Common myeloid progenitor, CD34-positive (primary cell): ENCODE measurements around the gene CLIP1.
A peak's percentile ranks its signal among the peaks of the same experiment; 100 is the strongest.

Source experiments
- CTCF ChIA-PET: fragments of 350-600 bp; sonication (Branson Sonifier 250); formaldehyde crosslinking; loops from one replicate; lab custom pipeline; 2021; ENCODE audit warnings: antibody characterized with exemption; lab: Charles Lee
- POLR2A ChIA-PET: fragments of 350-600 bp; sonication (Branson Sonifier 250); formaldehyde crosslinking; loops from one replicate; lab custom pipeline; 2021; ENCODE audit warnings: antibody characterized with exemption; lab: Charles Lee
- DNase-seq, 3 donors: peaks; one replicate each; pipeline versions ENCODE4 v3.0.0 to v3.0.0-alpha.2; 2013
- H3K27ac ChIP-seq, 2 experiments: 1 replicate in 1 of 2; 2 replicates in 1 of 2; pipeline ENCODE4 v1.7.0; 2013; ENCODE audit warnings: inconsistent platforms in 2 of 2, low read length in 2 of 2, mild to moderate bottlenecking in 2 of 2, low read depth in 1 of 2, moderate library complexity in 1 of 2; ENCODE audit not compliant: severe bottlenecking in 2 of 2, insufficient read depth in 1 of 2, poor library complexity in 1 of 2
- H3K27me3 ChIP-seq, 5 experiments: replicated peaks in 2 of 5; 1 replicate in 3 of 5; 2 replicates in 2 of 5; pipeline versions ENCODE4 v1.6.1 to v1.7.0; 2013; ENCODE audit warnings: low read length in 4 of 5, mild to moderate bottlenecking in 2 of 5, moderate library complexity in 2 of 5, inconsistent platforms in 1 of 5; ENCODE audit not compliant: insufficient read depth in 5 of 5, control insufficient read depth in 4 of 5
- H3K36me3 ChIP-seq, 4 experiments: 1 replicate in 2 of 4; 2 replicates in 2 of 4; pipeline versions ENCODE4 v1.6.1 to v1.7.0; 2013; ENCODE audit warnings: low read length in 3 of 4, control low read depth in 1 of 4, mild to moderate bottlenecking in 1 of 4; ENCODE audit not compliant: control insufficient read depth in 4 of 4, insufficient read depth in 4 of 4
- H3K4me1 ChIP-seq, 4 experiments: 1 replicate in 3 of 4; 2 replicates in 1 of 4; pipeline versions ENCODE4 v1.6.1 to v1.7.1; 2013; ENCODE audit warnings: low read length in 3 of 4, mild to moderate bottlenecking in 3 of 4, control low read depth in 1 of 4, inconsistent platforms in 1 of 4, moderate library complexity in 1 of 4; ENCODE audit not compliant: control insufficient read depth in 4 of 4, insufficient read depth in 4 of 4; ENCODE audit errors: control extremely low read depth in 1 of 4
- H3K4me3 ChIP-seq, 7 experiments: 1 replicate in 4 of 7; 2 replicates in 3 of 7; pipeline versions ENCODE4 v1.5.1 to v1.7.0; 2013; ENCODE audit warnings: mild to moderate bottlenecking in 7 of 7, low read length in 6 of 7, moderate library complexity in 6 of 7, inconsistent platforms in 2 of 7, low read depth in 2 of 7, control low read depth in 1 of 7; ENCODE audit not compliant: insufficient read depth in 4 of 7, control insufficient read depth in 1 of 7; ENCODE audit errors: extremely low read depth in 1 of 7
- H3K9me3 ChIP-seq, 5 experiments: 1 replicate in 4 of 5; 2 replicates in 1 of 5; pipeline versions ENCODE4 v1.6.1 to v1.7.1; 2013; ENCODE audit warnings: low read length in 4 of 5, mild to moderate bottlenecking in 2 of 5, inconsistent platforms in 1 of 5, low read depth in 1 of 5, moderate library complexity in 1 of 5; ENCODE audit not compliant: control insufficient read depth in 4 of 5, insufficient read depth in 2 of 5; ENCODE audit errors: control extremely low read depth in 1 of 5
- WGBS: methylation state at CpG from one replicate; pipeline ENCODE4 v1.1.5; 2013; ENCODE audit not compliant: insufficient coverage; 5-methylcytosine and 5-hydroxymethylcytosine counted together

CLIP1 gene

GRCh38 chr12:122310626-122311333 is 111.7 kb downstream of the CLIP1 start:
- Histone ChIP-seq H3K9me3 (no peaks in the 10 kb centered on the region), H3K4me1 (no peaks in the 10 kb centered on the region), H3K4me3 (no peak overlapping the region), H3K27ac (no peak overlapping the region), H3K36me3 (peaks cover 0 to 42% (median 20%) of the 10 kb centered on the region in 4 experiments), H3K27me3 (no peaks in the 10 kb centered on the region)
- ChIA-PET POLR2A (no interaction called here), CTCF (no interaction called here)
- DNase-seq: no peak
- no CpG with 5 or more reads among the region's 3 CpGs for WGBS

GRCh38 chr12:122309564-122310121 is 112.8 kb downstream of the CLIP1 start:
- ChIA-PET CTCF (interaction anchor here (1.2 to 1.4 kb wide), 2 partner anchors 14 to 48 kb away, joined by 3 read pairs; no protein-coding TSS in a partner anchor), POLR2A (no interaction called here)
- Histone ChIP-seq H3K4me1 (no peaks in the 10 kb centered on the region), H3K27ac (no peak overlapping the region), H3K4me3 (no peak overlapping the region), H3K9me3 (no peaks in the 10 kb centered on the region), H3K36me3 (peaks cover 4 to 38% (median 20%) of the 10 kb centered on the region in 4 experiments), H3K27me3 (no peaks in the 10 kb centered on the region)
- no peak for DNase-seq
- WGBS: 96% methylated on average over 7 of the region's 8 CpGs

GRCh38 chr12:122308811-122309210 is 113.7 kb downstream of the CLIP1 start:
- no peaks in the 10 kb centered on the region for H3K9me3 ChIP-seq
- peaks cover 7 to 32% (median 20%) of the 10 kb centered on the region in 4 experiments for H3K36me3 ChIP-seq
- no peak overlapping the region for H3K27ac ChIP-seq
- H3K4me3 ChIP-seq: no peak overlapping the region
- H3K27me3 ChIP-seq: no peaks in the 10 kb centered on the region
- POLR2A ChIA-PET: no interaction called here
- no CpG with 5 or more reads among the region's 1 CpG for WGBS
- DNase-seq: no peak
- CTCF ChIA-PET: interaction anchor here (1.2 to 1.4 kb wide), 2 partner anchors 15 to 47 kb away, joined by 3 read pairs; no protein-coding TSS in a partner anchor
- H3K4me1 ChIP-seq: no peaks in the 10 kb centered on the region

GRCh38 chr12:122306407-122306806 is 116.1 kb downstream of the CLIP1 start:
- no peaks in the 10 kb centered on the region for H3K27me3 ChIP-seq
- no peak overlapping the region for H3K27ac ChIP-seq
- POLR2A ChIA-PET: no interaction called here
- H3K4me1 ChIP-seq: peaks cover 0 to 4% (median 1%) of the 10 kb centered on the region in 4 experiments
- no peaks in the 10 kb centered on the region for H3K9me3 ChIP-seq
- H3K4me3 ChIP-seq: no peak overlapping the region
- no peak for DNase-seq
- CTCF ChIA-PET: interaction anchor here (1.5 to 1.8 kb wide), 3 partner anchors 13 to 29 kb away, joined by 6 to 7 read pairs (median 6); no protein-coding TSS in a partner anchor
- H3K36me3 ChIP-seq: peaks cover 7 to 35% (median 21%) of the 10 kb centered on the region in 4 experiments
- WGBS: 100% methylated on average over 3 of the region's 4 CpGs

GRCh38 chr12:122304924-122305323 is 117.5 kb downstream of the CLIP1 start:
- CTCF ChIA-PET: interaction anchor here (0.6 to 0.8 kb wide), 2 partner anchors 115 to 167 kb away, joined by 3 to 4 read pairs; no protein-coding TSS in a partner anchor
- POLR2A ChIA-PET: no interaction called here
- H3K36me3 ChIP-seq: peaks cover 7 to 36% (median 21%) of the 10 kb centered on the region in 4 experiments

GRCh38 chr12:122303068-122303467 is 119.4 kb downstream of the CLIP1 start:
- Histone ChIP-seq H3K27me3 (no peaks in the 10 kb centered on the region), H3K4me3 (no peak overlapping the region), H3K36me3 (peaks cover 5 to 33% (median 19%) of the 10 kb centered on the region in 4 experiments), H3K4me1 (peaks cover 0 to 4% (median 1%) of the 10 kb centered on the region in 4 experiments), H3K27ac (peak overlapping the region in 1 of 2 experiments; percentile 35), H3K9me3 (no peaks in the 10 kb centered on the region)
- WGBS: 88% methylated on average over 3 of the region's 4 CpGs
- DNase-seq: no peak
- POLR2A ChIA-PET: no interaction called here
- CTCF ChIA-PET: interaction anchor here (1.1 kb wide), 1 partner anchor 53 kb away, joined by 4 read pairs; no protein-coding TSS in a partner anchor

More at GRCh38 chr12:122304924-122305323, 117.5 kb downstream of the CLIP1 start:
- no peaks in the 10 kb centered on the region for H3K9me3 ChIP-seq
- H3K4me3 ChIP-seq: no peak overlapping the region
- H3K27ac ChIP-seq: no peak overlapping the region
- no peak for DNase-seq
- WGBS: no CpG with 5 or more reads among the region's 1 CpG
- H3K4me1 ChIP-seq: peaks cover 0 to 4% (median 1%) of the 10 kb centered on the region in 4 experiments
- H3K27me3 ChIP-seq: no peaks in the 10 kb centered on the region
